ENCODE results near the gene CSF1R.

Gene CSF1R

DNA sequence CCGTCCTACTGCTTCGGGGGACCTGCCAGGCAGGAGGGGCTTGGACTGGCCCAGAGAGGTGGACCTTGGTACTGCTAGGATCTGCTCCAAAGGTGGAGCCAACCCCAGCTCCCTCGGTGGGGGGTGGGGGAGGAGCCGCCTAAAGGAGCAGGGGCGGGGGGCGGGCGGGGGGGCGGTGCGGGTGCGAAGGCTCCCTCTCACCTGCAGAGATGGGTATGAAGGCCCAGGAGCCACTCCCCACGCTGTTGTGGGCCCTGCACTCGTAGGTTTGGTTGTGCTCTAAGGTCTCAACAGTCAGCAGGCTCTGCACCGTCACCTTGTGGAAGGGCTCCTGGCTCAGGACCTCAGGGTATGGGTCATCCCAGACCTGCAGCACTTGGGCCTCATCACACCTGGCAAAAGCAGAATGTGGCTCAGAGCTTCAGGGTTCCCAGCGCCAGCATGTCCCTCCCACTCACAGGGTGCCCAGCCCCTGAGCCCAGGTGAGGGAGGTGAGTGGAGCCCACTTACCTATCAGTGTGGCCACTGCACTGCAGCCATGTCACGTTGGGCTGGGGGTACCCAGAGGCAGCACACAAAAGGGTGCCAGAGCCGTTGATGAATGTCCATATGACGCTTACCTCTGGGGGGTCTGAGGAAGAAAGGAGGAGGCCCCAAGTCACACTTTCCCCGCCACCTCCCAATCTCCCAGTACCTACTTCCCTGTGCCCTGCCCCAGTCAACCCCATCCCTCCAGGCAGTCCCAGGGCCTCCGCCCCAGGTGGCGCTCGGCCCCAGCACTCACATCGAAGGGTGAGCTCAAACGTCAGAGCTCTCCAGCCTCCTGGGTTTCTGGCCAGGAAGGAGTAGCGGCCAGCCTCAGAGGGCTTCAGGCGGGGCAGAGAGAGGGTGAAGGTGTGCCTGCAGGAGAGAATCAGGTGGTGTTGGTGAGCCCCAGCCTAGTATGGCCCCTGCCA lies 16.4 kb downstream of the CSF1R start:
- DNase-seq (ENCODE audit: low read depth in 2 of 2), result no peak

GRCh38 chr5:150068961-150069645 lies 17.3 kb downstream of the CSF1R start:
- no peak for DNase-seq (ENCODE audit: low read depth in 2 of 2)

DNA sequence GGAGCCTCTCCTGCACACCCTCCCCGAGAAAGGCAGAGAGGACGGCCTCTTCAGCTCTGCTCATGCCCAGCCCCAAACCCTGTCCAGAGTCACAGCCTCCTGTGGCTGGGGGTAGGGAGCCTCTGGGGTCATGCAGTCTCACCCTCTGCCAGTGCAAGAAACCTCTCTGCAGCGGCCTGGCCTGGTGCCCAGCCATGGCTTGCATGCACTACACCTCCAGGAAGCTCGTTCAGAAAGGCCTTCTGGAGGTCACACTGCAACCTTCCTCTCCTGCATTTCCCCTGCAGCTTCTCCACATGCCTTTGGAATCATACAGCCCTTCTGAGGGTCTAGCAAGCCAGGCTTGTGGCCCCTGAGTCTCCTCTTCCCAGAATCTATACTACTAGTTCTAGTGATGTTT lies 17.9 kb downstream of the CSF1R start:
- DNase-seq (ENCODE audit: low read depth in 2 of 2), result no peak

DNA sequence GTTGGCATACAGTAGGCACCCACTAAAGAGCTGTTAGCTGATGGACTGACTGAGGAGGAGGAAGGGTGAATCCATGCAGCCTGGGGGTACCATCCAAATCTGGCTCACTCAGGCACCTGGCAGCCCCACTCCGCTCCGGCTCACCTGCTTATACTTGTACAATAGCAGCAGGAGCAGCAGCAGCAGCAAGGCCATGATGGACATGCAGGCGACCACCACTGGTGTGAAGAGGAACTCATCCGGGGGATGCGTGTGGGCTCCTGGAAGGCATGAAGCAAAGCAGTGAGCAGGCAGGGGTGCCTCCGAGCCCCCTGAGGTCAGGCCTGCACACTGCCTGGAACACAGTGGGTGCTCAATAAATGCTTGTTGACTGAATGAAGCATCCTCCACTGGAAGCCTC lies 18.3 kb downstream of the CSF1R start:
- DNase-seq (ENCODE audit: low read depth in 2 of 2), result no peak

DNA sequence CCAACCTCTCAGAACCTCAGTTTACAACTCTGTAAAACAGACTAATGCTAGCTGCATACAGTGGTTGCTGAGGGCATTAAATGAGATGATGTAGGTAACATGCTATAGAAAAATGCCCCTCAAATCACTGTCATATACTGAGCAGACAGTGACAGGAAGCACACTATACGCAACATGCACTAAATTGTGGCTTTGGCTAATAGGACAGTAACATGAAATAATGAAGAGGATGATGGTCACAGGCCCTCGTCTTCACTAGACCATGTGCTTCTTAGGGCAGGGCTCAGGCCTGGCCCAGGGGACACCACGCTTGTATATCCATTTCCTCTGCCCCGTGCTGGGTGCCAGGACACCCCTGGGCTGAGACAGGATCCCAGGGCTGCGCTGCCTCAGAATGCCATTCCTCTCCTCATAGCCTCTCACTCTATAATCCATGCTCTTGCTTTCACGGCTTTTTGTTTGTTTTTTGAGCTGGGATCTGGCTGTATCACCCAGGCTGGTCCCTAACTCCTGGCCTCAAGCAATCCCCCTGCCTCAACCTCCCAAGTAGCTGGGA lies 18.9 kb downstream of the CSF1R start:
- DNase-seq (ENCODE audit: low read depth in 2 of 2), result no peak

DNA sequence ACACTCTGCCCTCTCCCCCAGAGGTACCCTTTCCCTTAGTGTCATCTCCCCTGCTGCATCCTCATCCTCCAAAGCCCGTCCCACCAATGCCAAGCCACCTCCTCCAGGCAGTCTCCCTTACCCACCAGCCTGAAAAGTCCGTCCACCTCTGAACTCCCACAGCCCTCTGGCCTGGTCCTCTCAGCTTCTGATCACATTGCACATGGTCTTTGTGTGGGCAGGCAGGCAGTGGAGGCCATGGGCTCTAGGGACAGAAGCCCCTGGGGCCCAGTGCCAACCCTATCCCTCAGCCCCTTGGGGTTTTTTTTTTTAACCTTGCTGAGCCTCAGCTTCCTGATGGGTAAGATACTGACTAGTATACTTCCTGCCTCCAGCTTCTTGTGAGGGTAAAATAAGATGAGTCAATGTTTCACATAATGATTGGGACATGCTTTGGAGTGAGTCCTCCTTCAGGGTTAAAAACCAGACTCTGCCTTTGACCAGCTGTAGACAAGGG lies 19.4 kb downstream of the CSF1R start:
- DNase-seq (ENCODE audit: low read depth in 2 of 2), result no peak

DNA sequence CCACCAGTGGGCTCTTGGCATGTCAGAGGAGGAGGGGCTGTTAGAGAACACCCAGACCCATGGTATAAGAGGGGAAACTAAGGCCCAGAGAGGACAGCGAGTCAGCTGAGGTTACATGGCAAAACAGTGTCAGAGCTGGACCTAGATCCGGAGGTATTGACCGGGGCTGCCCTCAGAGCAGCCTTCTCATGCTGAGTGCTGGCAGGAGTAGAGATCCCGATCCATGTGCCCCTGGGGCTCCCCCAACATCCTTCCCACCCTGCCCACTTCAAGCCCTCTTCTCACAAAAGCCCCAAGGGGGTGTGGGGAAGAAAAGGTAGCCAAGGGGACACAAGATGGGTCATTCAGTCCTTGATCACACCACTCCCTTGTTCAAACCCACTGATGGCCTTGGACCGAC lies 19.9 kb downstream of the CSF1R start:
- no peak for DNase-seq (ENCODE audit: low read depth in 2 of 2)

GRCh38 chr5:150065886-150066285 lies 20.5 kb downstream of the CSF1R start:
- no peak for DNase-seq (ENCODE audit: low read depth in 2 of 2)

GRCh38 chr5:150065346-150065745 lies 21.0 kb downstream of the CSF1R start:
- no peak for DNase-seq (ENCODE audit: low read depth in 2 of 2)

GRCh38 chr5:150064681-150065220 lies 21.6 kb downstream of the CSF1R start:
- DNase-seq (ENCODE audit: low read depth in 2 of 2), result no peak

DNA sequence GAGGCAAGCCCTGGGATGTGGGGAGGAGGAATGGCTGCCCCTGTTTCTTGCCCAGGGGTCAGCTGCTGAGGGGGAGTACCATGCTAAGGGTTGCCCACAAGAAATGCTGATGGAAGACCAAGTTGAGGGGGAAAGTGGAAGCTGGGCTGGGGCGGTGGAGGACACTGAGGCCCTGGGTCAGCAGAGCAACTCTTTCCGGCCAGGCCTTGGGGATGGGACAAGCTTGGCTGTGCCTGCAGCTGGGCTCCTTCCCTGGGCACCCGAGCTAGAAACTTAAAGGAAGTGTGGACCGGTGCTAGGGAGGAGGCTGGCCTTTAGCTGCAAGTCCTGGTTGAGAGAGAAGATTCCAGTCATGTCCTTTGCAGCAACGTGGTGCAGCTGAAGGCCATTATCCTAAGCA lies 22.7 kb downstream of the CSF1R start:
- no peak for DNase-seq (ENCODE audit: low read depth in 2 of 2)

GRCh38 chr5:150062216-150062922 lies 24.0 kb downstream of the CSF1R start:
- no peak for DNase-seq (ENCODE audit: low read depth in 2 of 2)

DNA sequence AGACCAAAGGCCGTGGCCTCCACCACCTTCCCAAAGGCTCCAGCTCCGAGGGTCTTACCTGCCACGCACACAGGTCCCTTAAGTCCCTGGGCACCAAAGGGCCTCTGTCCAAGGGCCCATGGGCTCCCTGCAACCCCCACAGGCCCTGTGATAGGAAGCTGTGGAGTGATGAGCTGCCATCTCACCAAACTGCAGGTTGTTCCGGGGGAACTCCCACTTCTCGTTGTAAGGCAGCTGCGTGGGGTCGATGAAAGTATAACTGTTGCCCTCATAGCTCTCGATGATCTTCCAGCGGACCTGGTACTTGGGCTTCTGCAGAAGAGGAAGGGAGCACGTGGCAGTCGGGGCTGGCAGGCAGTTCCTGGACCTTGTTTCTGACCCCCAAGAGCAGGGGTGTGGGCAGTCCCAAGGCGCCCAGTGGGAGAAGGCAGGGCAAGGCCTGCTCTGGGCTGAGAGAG lies 24.8 kb downstream of the CSF1R start:
- DNase-seq (ENCODE audit: low read depth in 2 of 2), result no peak

DNA sequence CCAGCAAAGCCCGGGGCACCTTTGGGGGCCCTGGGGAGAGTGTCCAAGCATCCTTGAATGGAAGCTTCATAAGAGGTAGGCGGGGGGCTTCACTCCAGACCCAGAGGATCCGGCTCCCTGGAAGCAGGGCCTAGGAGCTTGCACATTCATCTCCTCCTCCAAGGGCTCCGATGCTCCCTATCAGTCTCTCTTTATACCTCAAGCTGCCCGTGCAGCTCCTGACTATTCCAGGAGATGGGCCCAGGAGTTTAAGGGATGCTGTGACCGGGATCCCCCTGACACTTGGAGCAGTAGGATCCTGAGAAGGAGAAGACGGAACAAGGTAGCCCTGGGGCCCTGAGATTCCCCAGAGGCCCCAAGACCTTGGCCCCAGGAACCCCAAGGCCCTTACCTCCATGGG lies 25.9 kb downstream of the CSF1R start:
- DNase-seq (ENCODE audit: low read depth in 2 of 2), result no peak

DNA sequence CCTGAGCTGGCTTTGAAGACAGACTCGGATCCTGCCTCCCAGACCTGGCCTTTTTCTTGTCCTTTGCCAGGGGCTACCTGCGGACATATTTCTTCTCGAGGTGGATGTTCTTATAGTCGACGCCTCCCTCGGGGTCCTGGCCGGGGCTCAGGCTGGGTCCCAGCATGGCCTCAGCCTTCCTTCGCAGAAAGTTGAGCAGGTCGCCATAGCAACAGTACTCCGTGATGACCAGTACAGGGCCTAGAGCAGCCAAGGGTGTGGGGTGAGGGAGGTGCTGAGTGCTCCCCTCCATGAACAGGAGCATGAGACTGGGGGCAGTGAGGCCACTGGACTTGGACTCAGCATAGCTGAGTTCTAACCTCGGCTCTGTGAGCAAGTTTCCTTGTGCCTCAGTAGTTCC lies 26.7 kb downstream of the CSF1R start:
- no peak for DNase-seq (ENCODE audit: low read depth in 2 of 2)

GRCh38 chr5:150058480-150059126 lies 27.8 kb downstream of the CSF1R start:
- no peak for DNase-seq (ENCODE audit: low read depth in 2 of 2)

DNA sequence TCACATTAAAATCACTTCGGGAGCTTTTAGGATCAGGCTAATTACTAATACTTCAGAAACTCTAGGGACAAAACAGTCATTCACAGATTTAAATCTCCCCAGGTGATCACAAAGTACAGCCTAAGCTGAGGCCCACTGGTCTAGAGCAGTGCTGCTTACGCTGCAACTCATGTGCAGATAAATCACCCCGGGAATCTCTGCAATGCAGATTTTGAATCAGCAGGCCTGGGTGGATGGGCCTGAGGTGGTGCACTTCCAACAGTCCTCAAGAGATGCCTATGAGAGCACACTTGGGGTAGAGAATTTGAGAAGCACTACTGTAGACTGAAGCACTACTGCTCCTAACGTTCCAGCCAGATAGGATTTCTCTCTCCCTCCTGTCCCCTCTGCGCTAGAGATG lies 28.4 kb downstream of the CSF1R start:
- DNase-seq (ENCODE audit: low read depth in 2 of 2), result no peak

DNA sequence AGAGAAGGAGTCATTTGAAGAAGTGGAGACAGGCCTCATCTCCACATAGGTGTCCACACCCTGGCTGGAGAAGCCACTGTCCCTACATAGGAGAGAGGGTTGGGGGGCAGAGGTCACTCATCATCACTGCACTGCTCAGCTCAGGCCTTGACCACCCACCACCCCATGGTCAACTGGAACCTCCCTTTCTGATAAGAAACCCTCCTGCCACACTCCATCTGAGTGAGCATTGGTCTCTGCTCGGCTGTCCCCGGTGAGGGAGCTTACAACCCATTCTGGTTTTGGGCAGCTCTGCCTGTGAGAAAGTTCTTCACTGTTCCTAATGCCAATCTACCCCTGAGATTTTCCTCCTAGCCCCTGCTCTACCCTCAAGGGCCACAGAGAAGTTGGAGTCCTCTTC lies 28.8 kb downstream of the CSF1R start:
- DNase-seq (ENCODE audit: low read depth in 2 of 2), result no peak

DNA sequence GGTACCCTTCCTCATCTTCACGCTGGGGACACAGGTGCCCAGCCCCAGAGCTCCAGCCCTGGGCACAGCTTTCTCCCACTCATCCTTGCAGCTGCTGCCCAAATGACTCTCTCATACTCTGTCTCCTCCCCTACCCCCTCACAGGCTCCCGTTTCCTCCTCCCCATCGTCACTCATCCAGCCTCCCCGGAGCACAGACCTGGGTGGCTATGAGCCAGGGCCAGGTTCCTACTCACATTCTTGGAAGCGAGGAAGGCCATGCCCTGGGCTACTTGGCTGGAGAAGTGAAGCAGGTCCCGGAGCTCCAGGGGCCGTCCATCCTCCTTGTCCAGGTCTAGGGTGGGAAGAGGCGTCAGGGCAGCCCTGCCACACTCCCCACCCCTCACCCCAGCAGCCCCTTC lies 29.3 kb downstream of the CSF1R start:
- DNase-seq (ENCODE audit: low read depth in 2 of 2), result no peak

GRCh38 chr5:150056075-150056443 lies 30.3 kb downstream of the CSF1R start:
- DNase-seq (ENCODE audit: low read depth in 2 of 2), result no peak

Measured in stimulated activated CD4-positive, alpha-beta T cell treated with anti-CD3 and anti-CD28 coated beads, Interleukin-1b, Interleukin-23, amount 100 ng/mL, for 1 hour (primary cell).